MCF 10A (cell line): ENCODE data around the gene ARHGAP45. TPM values are rescaled to one million over a fixed set of nuclear protein-coding genes. Genes with fewer than 3 reads are reported as not detected.

ENCODE experiments used
- BruUV-seq: library from RNA; stranded (reverse); fragments of 400-500 nt; replicated peaks from 2 replicates; lab custom pipeline; 2021; lab: Mats Ljungman, UMichigan
- CTCF ChIA-PET: fragments of 300-600 bp; sonication (Branson Sonifier 250); formaldehyde crosslinking; extraction: SDS; loops from one replicate; lab custom pipeline; 2021; ENCODE audit warnings: antibody characterized with exemption, inconsistent platforms; lab: Yijun Ruan, JAX
- POLR2A ChIA-PET: fragments of 300-600, 350-650 bp; sonication (Branson Sonifier 250); formaldehyde crosslinking; extraction: SDS; loops from one replicate; lab custom pipeline; 2020; ENCODE audit warnings: antibody characterized with exemption, inconsistent platforms; lab: Yijun Ruan, JAX
- DNase-seq: peaks from one replicate; pipeline ENCODE4 v3.0.0-alpha.2; 2018; ENCODE audit not compliant: unreplicated experiment
- H3K27ac Mint-ChIP-seq: one replicate; pipeline ENCODE4 v1.8.0; 2022; ENCODE audit warnings: mild to moderate bottlenecking, low read depth, mixed read lengths; ENCODE audit not compliant: unreplicated experiment
- H3K27me3 Mint-ChIP-seq: one replicate; pipeline ENCODE4 v1.8.0; 2022; ENCODE audit warnings: mixed read lengths; ENCODE audit not compliant: insufficient read depth, unreplicated experiment
- H3K36me3 Mint-ChIP-seq: one replicate; pipeline ENCODE4 v1.8.0; 2022; ENCODE audit warnings: mild to moderate bottlenecking, moderate library complexity, mixed read lengths; ENCODE audit not compliant: insufficient read depth, unreplicated experiment
- H3K4me1 Mint-ChIP-seq: one replicate; pipeline ENCODE4 v1.8.0; 2022; ENCODE audit warnings: mixed read lengths; ENCODE audit not compliant: insufficient read depth, unreplicated experiment
- H3K4me3 Mint-ChIP-seq: one replicate; pipeline ENCODE4 v1.8.0; 2022; ENCODE audit warnings: mild to moderate bottlenecking, moderate library complexity, mixed read lengths; ENCODE audit not compliant: unreplicated experiment
- H3K9me3 Mint-ChIP-seq: one replicate; pipeline ENCODE4 v1.8.0; 2022; ENCODE audit warnings: mixed read lengths; ENCODE audit not compliant: unreplicated experiment
- CTCF ChIP-seq: fragments of 200-600 bp; IDR thresholded peaks from one replicate; pipeline ENCODE4 v1.8.0; 2022; ENCODE audit warnings: antibody characterized with exemption, mild to moderate bottlenecking; ENCODE audit not compliant: unreplicated experiment
- intact Hi-C: fragments of 100-400 bp; cut with micrococcal nuclease; formaldehyde crosslinking; loops from 2 replicates; pipeline ENCODE4 v1.14.1; 2022
- total RNA-seq: library from RNA; stranded (reverse); gene quantifications from 2 replicates; pipeline ENCODE4 v1.2.3, GENCODE V29; 2022

Gene ARHGAP45
- total RNA-seq, 1 experiment from 2014 or later = 15.3 TPM

GRCh38 chr19:1082165-1082927 is 15.4 kb downstream of the ARHGAP45 start:
- intact Hi-C loops = no loop called here
- ChIA-PET CTCF (interaction anchor here (0.6 to 2.0 kb wide), 2 partner anchors 31 to 141 kb away, joined by 3 to 6 read pairs; no protein-coding TSS in a partner anchor), POLR2A (interaction anchor here (0.5 to 1.7 kb wide), 4 partner anchors 22 to 193 kb away, joined by 3 to 6 read pairs (median 4); partner anchors contain the start of genes CNN2 and FAM174C)
- Mint-ChIP-seq H3K27ac (no peak overlapping the region), H3K4me1 (peaks cover 6% of the 10 kb centered on the region), H3K36me3 (peaks cover 42% of the 10 kb centered on the region), H3K9me3 (no peaks in the 10 kb centered on the region), H3K27me3 (no peaks in the 10 kb centered on the region), H3K4me3 (peak overlapping the region; percentile 58)
- no TSS peak for BruUV-seq
- DNase-seq = peak; percentile 91
- TF ChIP-seq CTCF = no peak

GRCh38 chr19:1082928-1083816 is 16.2 kb downstream of the ARHGAP45 start:
- ChIA-PET CTCF (interaction anchor here (0.6 kb wide), 1 partner anchor 30 kb away, joined by 3 read pairs; no protein-coding TSS in a partner anchor), POLR2A (interaction anchor here (0.8 to 3.8 kb wide), 6 partner anchors 8 to 56 kb away, joined by 3 to 19 read pairs (median 4); partner anchors contain the start of genes ARHGAP45 and CNN2)
- H3K36me3 Mint-ChIP-seq = peaks cover 42% of the 10 kb centered on the region
- H3K9me3 Mint-ChIP-seq = no peaks in the 10 kb centered on the region
- intact Hi-C loops = no loop called here
- no peak overlapping the region for H3K27ac Mint-ChIP-seq
- no peak for DNase-seq
- peaks cover 6% of the 10 kb centered on the region for H3K4me1 Mint-ChIP-seq
- no peaks in the 10 kb centered on the region for H3K27me3 Mint-ChIP-seq
- no TSS peak for BruUV-seq
- no peak for TF ChIP-seq CTCF
- H3K4me3 Mint-ChIP-seq = no peak overlapping the region

- CTCF ChIA-PET = interaction anchor here (1.0 kb wide), 1 partner anchor 10 kb away, joined by 3 read pairs; no protein-coding TSS in a partner anchor
- intact Hi-C loops = no loop called here
- BruUV-seq = no TSS peak
- Mint-ChIP-seq H3K4me3 (no peak overlapping the region), H3K36me3 (peaks cover 42% of the 10 kb centered on the region), H3K27ac (no peak overlapping the region), H3K9me3 (no peaks in the 10 kb centered on the region), H3K4me1 (peaks cover 6% of the 10 kb centered on the region), H3K27me3 (no peaks in the 10 kb centered on the region)
- POLR2A ChIA-PET = interaction anchor here (0.7 to 3.8 kb wide), 7 partner anchors 9 to 288 kb away, joined by 3 to 19 read pairs (median 3); partner anchors contain the start of genes ARHGAP45, CNN2 and PTBP1
- TF ChIP-seq CTCF = no peak
- no peak for DNase-seq
These were observed 17.3 kb downstream of the ARHGAP45 start for GRCh38 chr19:1084024-1084868.
